ENCODE results near the gene KRTAP5-1.
"Not testable (repeated sequence)": the region's sequence is repeated elsewhere in the genome, so short reads cannot be mapped to it uniquely, and the experiment has no call there.

KRTAP5-1 gene

GRCh38 chr11:1582909-1583308 lies 2.2 kb downstream of the KRTAP5-1 start:
- H2BK120ac ChIP-seq (ENCODE audit: insufficient read depth, low read length, poor library complexity); H3K9ac ChIP-seq (ENCODE audit: low read length); H2BK12ac ChIP-seq (ENCODE audit: low read length); H4K12ac ChIP-seq (ENCODE audit: low read depth, low read length); H3K79me2 ChIP-seq (ENCODE audit: control insufficient read depth, insufficient read depth, low read length, poor library complexity); H2AFZ ChIP-seq (ENCODE audit: insufficient read depth, low read length, poor library complexity); DNase-seq; H3K27me3 ChIP-seq (ENCODE audit: insufficient read depth, low read length); H3K36me3 ChIP-seq (ENCODE audit: control insufficient read depth in 1 of 2, insufficient read depth in 2 of 2, low read length in 2 of 2); H3K4me3 ChIP-seq (ENCODE audit: low read depth, low read length); H2AK5ac ChIP-seq (ENCODE audit: low read length); H3K14ac ChIP-seq (ENCODE audit: low read length); H3K23ac ChIP-seq (ENCODE audit: low read length); H3K4ac ChIP-seq (ENCODE audit: low read depth, low read length); H3K79me1 ChIP-seq (ENCODE audit: low read length); H3K9me3 ChIP-seq (ENCODE audit: insufficient read depth, low read depth, low read length); H3K4me2 ChIP-seq (ENCODE audit: low read length); H3K27ac ChIP-seq (ENCODE audit: low read depth, low read length); H3K18ac ChIP-seq (ENCODE audit: low read length); H3K4me1 ChIP-seq (ENCODE audit: control insufficient read depth in 1 of 2, insufficient read depth in 2 of 2, low read length in 2 of 2); H4K8ac ChIP-seq (ENCODE audit: low read depth, low read length); H2BK5ac ChIP-seq (ENCODE audit: low read depth, low read length, poor library complexity); H4K91ac ChIP-seq (ENCODE audit: low read depth, low read length): not testable (repeated sequence)
- WGBS (ENCODE audit: extremely low coverage, insufficient coverage, insufficient read length), result no CpG with 5 or more reads among the region's 2 CpGs

GRCh38 chr11:1581976-1582375 lies 3.1 kb downstream of the KRTAP5-1 start:
- no CpG with 5 or more reads among the region's 9 CpGs for WGBS (ENCODE audit: extremely low coverage, insufficient coverage, insufficient read length)
- H2BK120ac ChIP-seq (ENCODE audit: insufficient read depth, low read length, poor library complexity), result no peak overlapping the region

DNA sequence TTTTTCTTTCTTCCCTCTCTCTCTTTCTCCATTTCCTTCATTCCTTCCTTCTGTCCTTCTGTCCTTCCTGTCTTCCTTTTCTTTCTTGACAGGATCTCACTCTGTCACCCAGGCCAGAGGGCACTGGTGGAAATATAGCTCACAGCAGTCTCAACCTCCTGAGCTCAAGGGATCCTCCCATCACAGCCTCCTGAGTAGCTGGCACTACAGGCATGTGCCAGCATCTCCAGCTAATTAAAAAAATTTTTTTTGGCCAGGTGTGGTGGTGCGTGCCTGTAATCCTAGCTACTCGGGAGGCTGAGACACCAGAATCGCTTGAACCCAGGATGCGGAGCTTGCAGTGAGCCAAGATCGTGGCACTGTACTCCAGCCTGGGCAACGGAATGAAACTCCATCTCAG lies 8.3 kb downstream of the KRTAP5-1 start:
- Histone ChIP-seq H4K12ac (ENCODE audit: low read depth, low read length) (no peak overlapping the region), H2BK120ac (ENCODE audit: insufficient read depth, low read length, poor library complexity) (no peak overlapping the region), H3K14ac (ENCODE audit: low read length) (no peak overlapping the region), H3K4me1 (ENCODE audit: control insufficient read depth in 1 of 2, insufficient read depth in 2 of 2, low read length in 2 of 2) (peaks cover 6 to 11% of the 10 kb centered on the region in 2 experiments), H3K9ac (ENCODE audit: low read length) (no peak overlapping the region), H2BK5ac (ENCODE audit: low read depth, low read length, poor library complexity) (no peak overlapping the region), H3K4ac (ENCODE audit: low read depth, low read length) (no peak overlapping the region), H3K27me3 (ENCODE audit: insufficient read depth, low read length) (peaks cover 19% of the 10 kb centered on the region), H3K36me3 (ENCODE audit: control insufficient read depth in 1 of 2, insufficient read depth in 2 of 2, low read length in 2 of 2) (no peaks in the 10 kb centered on the region), H2AK5ac (ENCODE audit: low read length) (no peak overlapping the region), H3K18ac (ENCODE audit: low read length) (no peak overlapping the region), H3K27ac (ENCODE audit: low read depth, low read length) (no peak overlapping the region), H2AFZ (ENCODE audit: insufficient read depth, low read length, poor library complexity) (no peak overlapping the region), H3K4me3 (ENCODE audit: low read depth, low read length) (no peak overlapping the region), H3K79me2 (ENCODE audit: control insufficient read depth, insufficient read depth, low read length, poor library complexity) (peaks cover 3% of the 10 kb centered on the region), H4K8ac (ENCODE audit: low read depth, low read length) (no peak overlapping the region), H3K9me3 (ENCODE audit: insufficient read depth, low read depth, low read length) (peaks cover 4% of the 10 kb centered on the region), H2BK12ac (ENCODE audit: low read length) (no peak overlapping the region), H3K23ac (ENCODE audit: low read length) (no peak overlapping the region), H3K4me2 (ENCODE audit: low read length) (no peak overlapping the region), H4K91ac (ENCODE audit: low read depth, low read length) (no peak overlapping the region), H3K79me1 (ENCODE audit: low read length) (peaks cover 6% of the 10 kb centered on the region)
- DNase-seq, result no peak
- whole genome bisulfite sequencing (ENCODE audit: extremely low coverage, insufficient coverage, insufficient read length), result no CpG with 5 or more reads among the region's 6 CpGs

More at GRCh38 chr11:1581976-1582375, 3.1 kb downstream of the KRTAP5-1 start:
- DNase-seq, result no peak
- Histone ChIP-seq H3K4me2 (ENCODE audit: low read length) (no peak overlapping the region), H3K79me2 (ENCODE audit: control insufficient read depth, insufficient read depth, low read length, poor library complexity) (no peaks in the 10 kb centered on the region), H3K27ac (ENCODE audit: low read depth, low read length) (no peak overlapping the region), H3K9ac (ENCODE audit: low read length) (no peak overlapping the region), H3K4ac (ENCODE audit: low read depth, low read length) (no peak overlapping the region), H3K23ac (ENCODE audit: low read length) (no peak overlapping the region), H2BK12ac (ENCODE audit: low read length) (no peak overlapping the region), H2BK5ac (ENCODE audit: low read depth, low read length, poor library complexity) (no peak overlapping the region), H3K4me3 (ENCODE audit: low read depth, low read length) (no peak overlapping the region), H3K18ac (ENCODE audit: low read length) (no peak overlapping the region), H3K4me1 (ENCODE audit: control insufficient read depth in 1 of 2, insufficient read depth in 2 of 2, low read length in 2 of 2) (no peaks in the 10 kb centered on the region), H4K8ac (ENCODE audit: low read depth, low read length) (no peak overlapping the region), H3K14ac (ENCODE audit: low read length) (no peak overlapping the region), H4K12ac (ENCODE audit: low read depth, low read length) (no peak overlapping the region), H3K27me3 (ENCODE audit: insufficient read depth, low read length) (no peaks in the 10 kb centered on the region), H4K91ac (ENCODE audit: low read depth, low read length) (no peak overlapping the region), H2AK5ac (ENCODE audit: low read length) (no peak overlapping the region), H2AFZ (ENCODE audit: insufficient read depth, low read length, poor library complexity) (no peak overlapping the region), H3K9me3 (ENCODE audit: insufficient read depth, low read depth, low read length) (peaks cover 4% of the 10 kb centered on the region), H3K79me1 (ENCODE audit: low read length) (no peaks in the 10 kb centered on the region), H3K36me3 (ENCODE audit: control insufficient read depth in 1 of 2, insufficient read depth in 2 of 2, low read length in 2 of 2) (no peaks in the 10 kb centered on the region)

DNA sequence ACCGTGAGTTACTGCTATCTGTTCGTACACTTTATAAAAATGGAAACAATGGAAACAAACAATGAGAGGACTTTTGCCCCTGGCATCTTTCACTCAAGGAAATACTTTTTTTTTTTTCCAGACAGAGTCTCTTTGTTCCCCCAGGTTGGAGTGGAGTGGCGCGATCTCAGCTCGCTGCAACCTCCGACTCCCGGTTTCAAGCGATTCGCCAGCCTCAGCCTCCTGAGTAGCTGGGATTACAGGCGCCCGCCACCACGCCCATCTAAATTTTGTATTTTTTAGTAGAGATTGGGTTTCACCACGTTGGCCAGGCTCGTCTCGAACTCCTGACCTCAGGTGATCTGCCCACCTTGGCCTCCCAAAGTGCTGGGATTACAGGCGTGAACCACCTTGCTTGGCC lies 9.3 kb downstream of the KRTAP5-1 start:
- not testable (repeated sequence) for H3K27ac ChIP-seq (ENCODE audit: low read depth, low read length); H2AK5ac ChIP-seq (ENCODE audit: low read length); DNase-seq; H3K9me3 ChIP-seq (ENCODE audit: insufficient read depth, low read depth, low read length); H2BK12ac ChIP-seq (ENCODE audit: low read length); H4K91ac ChIP-seq (ENCODE audit: low read depth, low read length); H4K12ac ChIP-seq (ENCODE audit: low read depth, low read length); H3K18ac ChIP-seq (ENCODE audit: low read length); H4K8ac ChIP-seq (ENCODE audit: low read depth, low read length); H3K4ac ChIP-seq (ENCODE audit: low read depth, low read length); H3K4me2 ChIP-seq (ENCODE audit: low read length); H3K9ac ChIP-seq (ENCODE audit: low read length); H2BK5ac ChIP-seq (ENCODE audit: low read depth, low read length, poor library complexity); H2AFZ ChIP-seq (ENCODE audit: insufficient read depth, low read length, poor library complexity); H3K79me2 ChIP-seq (ENCODE audit: control insufficient read depth, insufficient read depth, low read length, poor library complexity); H3K4me3 ChIP-seq (ENCODE audit: low read depth, low read length); H3K23ac ChIP-seq (ENCODE audit: low read length); H3K14ac ChIP-seq (ENCODE audit: low read length); H3K36me3 ChIP-seq (ENCODE audit: control insufficient read depth in 1 of 2, insufficient read depth in 2 of 2, low read length in 2 of 2); H2BK120ac ChIP-seq (ENCODE audit: insufficient read depth, low read length, poor library complexity)
- Histone ChIP-seq H3K79me1 (ENCODE audit: low read length) (peaks cover 11% of the 10 kb centered on the region), H3K27me3 (ENCODE audit: insufficient read depth, low read length) (peaks cover 19% of the 10 kb centered on the region), H3K4me1 (ENCODE audit: control insufficient read depth in 1 of 2, insufficient read depth in 2 of 2, low read length in 2 of 2) (peaks cover 6 to 13% of the 10 kb centered on the region in 2 experiments)
- no CpG with 5 or more reads among the region's 16 CpGs for WGBS (ENCODE audit: extremely low coverage, insufficient coverage, insufficient read length)

Measured in trophoblast cell (in vitro differentiated cells and primary cell).